IgD-negative memory B cell (primary cell): ENCODE measurements around the gene ZMYND10. TPM values are rescaled to one million over a fixed set of nuclear protein-coding genes. Genes with fewer than 3 reads are reported as not detected.
A peak's percentile ranks its signal among the peaks of the same experiment; 100 is the strongest.

ENCODE experiments used
- H3K27ac Mint-ChIP-seq, 3 donors: one replicate each; pipeline ENCODE4 v1.8.0; 2020 to 2022; ENCODE audit warnings: mild to moderate bottlenecking in 3 of 3, mixed read lengths in 3 of 3, moderate library complexity in 1 of 3
- H3K27me3 Mint-ChIP-seq: one replicate; pipeline ENCODE4 v1.8.0; 2021; ENCODE audit warnings: mixed read lengths
- H3K36me3 Mint-ChIP-seq: one replicate; pipeline ENCODE4 v1.8.0; 2020; ENCODE audit warnings: mild to moderate bottlenecking, mixed read lengths
- H3K4me1 Mint-ChIP-seq, 3 donors: one replicate each; pipeline ENCODE4 v1.8.0; 2020 to 2022; ENCODE audit warnings: mixed read lengths in 3 of 3, mild to moderate bottlenecking in 1 of 3
- H3K4me3 Mint-ChIP-seq, 4 donors: one replicate each; pipeline ENCODE4 v1.8.0; 2020 to 2022; ENCODE audit warnings: mild to moderate bottlenecking in 4 of 4, mixed read lengths in 4 of 4, moderate library complexity in 3 of 4
- H3K9me3 Mint-ChIP-seq, 3 donors: one replicate each; pipeline ENCODE4 v1.8.0; 2020 to 2021; ENCODE audit warnings: mixed read lengths in 3 of 3, mild to moderate bottlenecking in 1 of 3
- polyA plus RNA-seq: library from polyadenylated mRNA; unstranded; fragments of 300-500 nt; fragmentation: Illumina TruSeq; gene quantifications from one replicate; pipeline ENCODE4 v1.2.3, GENCODE V29; 2021

Gene ZMYND10
- not detected for polyA plus RNA-seq

- H3K9me3 Mint-ChIP-seq = no peaks in the 10 kb centered on the region
- H3K27me3 Mint-ChIP-seq = no peaks in the 10 kb centered on the region
- H3K27ac Mint-ChIP-seq = peak within 1 kb of the TSS in 2 of 3 donors; percentile 57 to 79
- peak within 1 kb of the TSS; percentile 52 to 74 (median 68) for H3K4me3 Mint-ChIP-seq
- peaks cover 17 to 20% (median 20%) of the 10 kb centered on the region in 3 donors for H3K4me1 Mint-ChIP-seq
- H3K36me3 Mint-ChIP-seq = no peaks in the 10 kb centered on the region
Measured at GRCh38 chr3:50345586-50346234, at the start of gene ZMYND10. ZMYND10 (minus strand) TSS chr3:50345732; CDS start chr3:50345579, 153 bp downstream.

- no peaks in the 10 kb centered on the region for H3K36me3 Mint-ChIP-seq
- no peaks in the 10 kb centered on the region for H3K9me3 Mint-ChIP-seq
- peaks cover 0 to 2% (median 0%) of the 10 kb centered on the region in 3 donors for H3K4me1 Mint-ChIP-seq
- H3K27ac Mint-ChIP-seq = no peak overlapping the region
- H3K27me3 Mint-ChIP-seq = peaks cover 2% of the 10 kb centered on the region
- H3K4me3 Mint-ChIP-seq = no peak overlapping the region
Measured at GRCh38 chr3:50393061-50393460, 47.5 kb upstream of the ZMYND10 start.

- no peaks in the 10 kb centered on the region for H3K9me3 Mint-ChIP-seq
- H3K36me3 Mint-ChIP-seq = no peaks in the 10 kb centered on the region
- H3K27ac Mint-ChIP-seq = no peak overlapping the region
- H3K4me1 Mint-ChIP-seq = peaks cover 0 to 2% (median 0%) of the 10 kb centered on the region in 3 donors
- H3K4me3 Mint-ChIP-seq = no peak overlapping the region
- peaks cover 2% of the 10 kb centered on the region for H3K27me3 Mint-ChIP-seq
Measured at GRCh38 chr3:50392101-50392715, 46.7 kb upstream of the ZMYND10 start.

GRCh38 chr3:50390508-50391224 lies 45.1 kb upstream of the ZMYND10 start:
- peaks cover 0 to 2% (median 0%) of the 10 kb centered on the region in 3 donors for H3K4me1 Mint-ChIP-seq
- no peaks in the 10 kb centered on the region for H3K9me3 Mint-ChIP-seq
- H3K4me3 Mint-ChIP-seq = no peak overlapping the region
- H3K27ac Mint-ChIP-seq = no peak overlapping the region
- peaks cover 2% of the 10 kb centered on the region for H3K27me3 Mint-ChIP-seq
- H3K36me3 Mint-ChIP-seq = no peaks in the 10 kb centered on the region

- Mint-ChIP-seq H3K4me1 (peaks cover 0 to 2% (median 0%) of the 10 kb centered on the region in 3 donors), H3K27me3 (peaks cover 2% of the 10 kb centered on the region), H3K36me3 (no peaks in the 10 kb centered on the region), H3K4me3 (no peak overlapping the region), H3K9me3 (no peaks in the 10 kb centered on the region), H3K27ac (peak overlapping the region in 1 of 3 donors; percentile 62)
Measured at GRCh38 chr3:50389414-50389767, 43.9 kb upstream of the ZMYND10 start.

GRCh38 chr3:50388720-50389413 lies 43.3 kb upstream of the ZMYND10 start:
- Mint-ChIP-seq H3K36me3 (no peaks in the 10 kb centered on the region), H3K27me3 (peaks cover 2% of the 10 kb centered on the region), H3K4me3 (no peak overlapping the region), H3K4me1 (peaks cover 0 to 2% (median 0%) of the 10 kb centered on the region in 3 donors), H3K9me3 (no peaks in the 10 kb centered on the region), H3K27ac (peak overlapping the region in 1 of 3 donors; percentile 62)

- Mint-ChIP-seq H3K27me3 (peaks cover 2% of the 10 kb centered on the region), H3K4me3 (no peak overlapping the region), H3K9me3 (no peaks in the 10 kb centered on the region), H3K27ac (no peak overlapping the region), H3K36me3 (no peaks in the 10 kb centered on the region), H3K4me1 (peaks cover 0 to 2% (median 0%) of the 10 kb centered on the region in 3 donors)
Measured at GRCh38 chr3:50388016-50388719, 42.6 kb upstream of the ZMYND10 start.

- Mint-ChIP-seq H3K36me3 (no peaks in the 10 kb centered on the region), H3K4me3 (no peak overlapping the region), H3K4me1 (no peaks in the 10 kb centered on the region), H3K27me3 (peaks cover 2% of the 10 kb centered on the region), H3K9me3 (no peaks in the 10 kb centered on the region), H3K27ac (peak overlapping the region in 1 of 3 donors; percentile 46)
Measured at GRCh38 chr3:50385754-50386153, 40.2 kb upstream of the ZMYND10 start.

GRCh38 chr3:50383750-50384149 lies 38.2 kb upstream of the ZMYND10 start:
- Mint-ChIP-seq H3K36me3 (no peaks in the 10 kb centered on the region), H3K9me3 (no peaks in the 10 kb centered on the region), H3K4me1 (no peaks in the 10 kb centered on the region), H3K4me3 (no peak overlapping the region), H3K27me3 (peaks cover 2% of the 10 kb centered on the region), H3K27ac (no peak overlapping the region)

- H3K27me3 Mint-ChIP-seq = peaks cover 2% of the 10 kb centered on the region
- H3K36me3 Mint-ChIP-seq = no peaks in the 10 kb centered on the region
- H3K27ac Mint-ChIP-seq = no peak overlapping the region
- H3K4me3 Mint-ChIP-seq = no peak overlapping the region
- H3K9me3 Mint-ChIP-seq = no peaks in the 10 kb centered on the region
- H3K4me1 Mint-ChIP-seq = no peaks in the 10 kb centered on the region
Measured at GRCh38 chr3:50382722-50383121, 37.2 kb upstream of the ZMYND10 start.

- H3K36me3 Mint-ChIP-seq = no peaks in the 10 kb centered on the region
- H3K9me3 Mint-ChIP-seq = no peaks in the 10 kb centered on the region
- H3K4me3 Mint-ChIP-seq = no peak overlapping the region
- H3K27me3 Mint-ChIP-seq = peaks cover 2% of the 10 kb centered on the region
- H3K27ac Mint-ChIP-seq = no peak overlapping the region
- H3K4me1 Mint-ChIP-seq = no peaks in the 10 kb centered on the region
Measured at GRCh38 chr3:50381383-50381782, 35.9 kb upstream of the ZMYND10 start.

- H3K4me3 Mint-ChIP-seq = no peak overlapping the region
- no peaks in the 10 kb centered on the region for H3K9me3 Mint-ChIP-seq
- H3K36me3 Mint-ChIP-seq = no peaks in the 10 kb centered on the region
- H3K27ac Mint-ChIP-seq = no peak overlapping the region
- no peaks in the 10 kb centered on the region for H3K27me3 Mint-ChIP-seq
- H3K4me1 Mint-ChIP-seq = no peaks in the 10 kb centered on the region
Measured at GRCh38 chr3:50380405-50381085, 35.0 kb upstream of the ZMYND10 start.

GRCh38 chr3:50378757-50379156 lies 33.2 kb upstream of the ZMYND10 start:
- no peaks in the 10 kb centered on the region for H3K9me3 Mint-ChIP-seq
- no peak overlapping the region for H3K27ac Mint-ChIP-seq
- H3K4me1 Mint-ChIP-seq = no peaks in the 10 kb centered on the region
- no peak overlapping the region for H3K4me3 Mint-ChIP-seq
- H3K27me3 Mint-ChIP-seq = no peaks in the 10 kb centered on the region
- no peaks in the 10 kb centered on the region for H3K36me3 Mint-ChIP-seq

- H3K4me3 Mint-ChIP-seq = no peak overlapping the region
Measured at GRCh38 chr3:50378024-50378423, 32.5 kb upstream of the ZMYND10 start.

More at GRCh38 chr3:50378024-50378423, 32.5 kb upstream of the ZMYND10 start:
- no peak overlapping the region for H3K27ac Mint-ChIP-seq
- no peaks in the 10 kb centered on the region for H3K4me1 Mint-ChIP-seq
- H3K27me3 Mint-ChIP-seq = no peaks in the 10 kb centered on the region
- H3K9me3 Mint-ChIP-seq = no peaks in the 10 kb centered on the region
- H3K36me3 Mint-ChIP-seq = no peaks in the 10 kb centered on the region
